ENCODE measurements around the gene WDR70.
"Not testable (repeated sequence)": the region's sequence is repeated elsewhere in the genome, so short reads cannot be mapped to it uniquely, and the experiment has no call there.

DNA sequence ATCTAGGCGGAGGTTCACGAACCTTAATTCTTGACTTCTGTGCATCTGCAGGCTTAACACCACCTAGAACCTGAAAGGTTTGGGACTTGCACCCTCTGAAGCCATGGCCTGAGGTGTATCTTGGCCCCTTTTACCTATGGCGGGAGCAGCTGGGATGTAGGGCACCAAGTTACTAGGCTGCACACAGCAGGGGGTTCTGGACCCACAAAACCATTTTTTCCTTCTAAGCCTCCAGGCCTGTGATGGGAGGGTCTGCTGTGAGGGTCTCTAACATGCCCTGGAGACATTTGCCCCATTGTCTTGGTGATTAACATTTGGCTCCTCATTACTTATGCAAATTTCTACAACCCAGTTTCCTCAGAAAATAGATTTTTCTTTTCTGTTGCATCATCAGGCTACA, 102.3 kb downstream of the WDR70 start:
- TF ChIP-seq, protein P1, sequence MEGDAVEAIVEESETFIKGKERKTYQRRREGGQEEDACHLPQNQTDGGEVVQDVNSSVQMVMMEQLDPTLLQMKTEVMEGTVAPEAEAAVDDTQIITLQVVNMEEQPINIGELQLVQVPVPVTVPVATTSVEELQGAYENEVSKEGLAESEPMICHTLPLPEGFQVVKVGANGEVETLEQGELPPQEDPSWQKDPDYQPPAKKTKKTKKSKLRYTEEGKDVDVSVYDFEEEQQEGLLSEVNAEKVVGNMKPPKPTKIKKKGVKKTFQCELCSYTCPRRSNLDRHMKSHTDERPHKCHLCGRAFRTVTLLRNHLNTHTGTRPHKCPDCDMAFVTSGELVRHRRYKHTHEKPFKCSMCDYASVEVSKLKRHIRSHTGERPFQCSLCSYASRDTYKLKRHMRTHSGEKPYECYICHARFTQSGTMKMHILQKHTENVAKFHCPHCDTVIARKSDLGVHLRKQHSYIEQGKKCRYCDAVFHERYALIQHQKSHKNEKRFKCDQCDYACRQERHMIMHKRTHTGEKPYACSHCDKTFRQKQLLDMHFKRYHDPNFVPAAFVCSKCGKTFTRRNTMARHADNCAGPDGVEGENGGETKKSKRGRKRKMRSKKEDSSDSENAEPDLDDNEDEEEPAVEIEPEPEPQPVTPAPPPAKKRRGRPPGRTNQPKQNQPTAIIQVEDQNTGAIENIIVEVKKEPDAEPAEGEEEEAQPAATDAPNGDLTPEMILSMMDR (IDR thresholded peaks at IDR 0.05): not testable (repeated sequence)
- TF ChIP-seq JUND (IDR thresholded peaks at IDR 0.05); RAD21 (IDR thresholded peaks at IDR 0.05; ENCODE audit: low read length); FOSL2 (IDR thresholded peaks at IDR 0.05; ENCODE audit: borderline replicate concordance, low read depth); POLR2AphosphoS5 (IDR thresholded peaks at IDR 0.05; ENCODE audit: low read depth, low read length); FOXM1 (IDR thresholded peaks at IDR 0.05; ENCODE audit: low read depth); RFX5 (IDR thresholded peaks at IDR 0.05; ENCODE audit: low read length); GABPA (IDR thresholded peaks at IDR 0.05; ENCODE audit: low read depth); TEAD4 (IDR thresholded peaks at IDR 0.05; ENCODE audit: borderline replicate concordance, insufficient read depth); RCOR1 (IDR thresholded peaks at IDR 0.05; ENCODE audit: low read length); CHD2 (IDR thresholded peaks at IDR 0.05; ENCODE audit: low read length, partially characterized antibody); RXRA (IDR thresholded peaks at IDR 0.05; ENCODE audit: borderline replicate concordance, low read depth): not testable (repeated sequence)
- TF ChIP-seq, protein P2, sequence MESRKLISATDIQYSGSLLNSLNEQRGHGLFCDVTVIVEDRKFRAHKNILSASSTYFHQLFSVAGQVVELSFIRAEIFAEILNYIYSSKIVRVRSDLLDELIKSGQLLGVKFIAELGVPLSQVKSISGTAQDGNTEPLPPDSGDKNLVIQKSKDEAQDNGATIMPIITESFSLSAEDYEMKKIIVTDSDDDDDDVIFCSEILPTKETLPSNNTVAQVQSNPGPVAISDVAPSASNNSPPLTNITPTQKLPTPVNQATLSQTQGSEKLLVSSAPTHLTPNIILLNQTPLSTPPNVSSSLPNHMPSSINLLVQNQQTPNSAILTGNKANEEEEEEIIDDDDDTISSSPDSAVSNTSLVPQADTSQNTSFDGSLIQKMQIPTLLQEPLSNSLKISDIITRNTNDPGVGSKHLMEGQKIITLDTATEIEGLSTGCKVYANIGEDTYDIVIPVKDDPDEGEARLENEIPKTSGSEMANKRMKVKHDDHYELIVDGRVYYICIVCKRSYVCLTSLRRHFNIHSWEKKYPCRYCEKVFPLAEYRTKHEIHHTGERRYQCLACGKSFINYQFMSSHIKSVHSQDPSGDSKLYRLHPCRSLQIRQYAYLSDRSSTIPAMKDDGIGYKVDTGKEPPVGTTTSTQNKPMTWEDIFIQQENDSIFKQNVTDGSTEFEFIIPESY (IDR thresholded peaks at IDR 0.05; ENCODE audit: borderline replicate concordance, low read depth): not testable (repeated sequence)
- TF ChIP-seq, protein P3, sequence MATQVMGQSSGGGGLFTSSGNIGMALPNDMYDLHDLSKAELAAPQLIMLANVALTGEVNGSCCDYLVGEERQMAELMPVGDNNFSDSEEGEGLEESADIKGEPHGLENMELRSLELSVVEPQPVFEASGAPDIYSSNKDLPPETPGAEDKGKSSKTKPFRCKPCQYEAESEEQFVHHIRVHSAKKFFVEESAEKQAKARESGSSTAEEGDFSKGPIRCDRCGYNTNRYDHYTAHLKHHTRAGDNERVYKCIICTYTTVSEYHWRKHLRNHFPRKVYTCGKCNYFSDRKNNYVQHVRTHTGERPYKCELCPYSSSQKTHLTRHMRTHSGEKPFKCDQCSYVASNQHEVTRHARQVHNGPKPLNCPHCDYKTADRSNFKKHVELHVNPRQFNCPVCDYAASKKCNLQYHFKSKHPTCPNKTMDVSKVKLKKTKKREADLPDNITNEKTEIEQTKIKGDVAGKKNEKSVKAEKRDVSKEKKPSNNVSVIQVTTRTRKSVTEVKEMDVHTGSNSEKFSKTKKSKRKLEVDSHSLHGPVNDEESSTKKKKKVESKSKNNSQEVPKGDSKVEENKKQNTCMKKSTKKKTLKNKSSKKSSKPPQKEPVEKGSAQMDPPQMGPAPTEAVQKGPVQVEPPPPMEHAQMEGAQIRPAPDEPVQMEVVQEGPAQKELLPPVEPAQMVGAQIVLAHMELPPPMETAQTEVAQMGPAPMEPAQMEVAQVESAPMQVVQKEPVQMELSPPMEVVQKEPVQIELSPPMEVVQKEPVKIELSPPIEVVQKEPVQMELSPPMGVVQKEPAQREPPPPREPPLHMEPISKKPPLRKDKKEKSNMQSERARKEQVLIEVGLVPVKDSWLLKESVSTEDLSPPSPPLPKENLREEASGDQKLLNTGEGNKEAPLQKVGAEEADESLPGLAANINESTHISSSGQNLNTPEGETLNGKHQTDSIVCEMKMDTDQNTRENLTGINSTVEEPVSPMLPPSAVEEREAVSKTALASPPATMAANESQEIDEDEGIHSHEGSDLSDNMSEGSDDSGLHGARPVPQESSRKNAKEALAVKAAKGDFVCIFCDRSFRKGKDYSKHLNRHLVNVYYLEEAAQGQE (IDR thresholded peaks at IDR 0.05; ENCODE audit: low read depth, low read length): not testable (repeated sequence)
